ENCODE results near the gene MAP2K1. TPM values are rescaled to one million over a fixed set of nuclear protein-coding genes. Genes with fewer than 3 reads are reported as not detected.
A peak's percentile ranks its signal among the peaks of the same experiment; 100 is the strongest.

MAP2K1 gene
- total RNA-seq, 2 donors from 2014 or later = 73.7 to 81.2 TPM

GRCh38 chr15:66394472-66394871 is 7.8 kb downstream of the MAP2K1 start:
- Mint-ChIP-seq H3K27me3 (ENCODE audit: insufficient read depth) (no peaks in the 10 kb centered on the region), H3K27ac (no peak overlapping the region), H3K9me3 (no peaks in the 10 kb centered on the region), H3K4me1 (peaks cover 18% of the 10 kb centered on the region), H3K36me3 (ENCODE audit: low read depth) (peaks cover 54% of the 10 kb centered on the region), H3K4me3 (no peak overlapping the region)
- WGBS, 2 experiments (ENCODE audit: insufficient coverage in 1 of 2, insufficient read length in 1 of 2) = 93% methylated on average over 1 of the region's 1 CpG; no CpG with 5 or more reads in 1 of the 2 experiments
- H3K9ac ChIP-seq (ENCODE audit: extremely low read depth, low read length, poor library complexity, severe bottlenecking) = no peak overlapping the region
- no peak overlapping the region for H3K4me3 ChIP-seq (ENCODE audit: low read length)
- no peak for TF ChIP-seq CTCF (conservative IDR thresholded peaks at IDR 0.05)
- H3K27ac ChIP-seq (ENCODE audit: low read depth, low read length) = no peak overlapping the region
- no peaks in the 10 kb centered on the region for H3K9me3 ChIP-seq (ENCODE audit: control insufficient read depth, low read length)
- H3K4me1 ChIP-seq (ENCODE audit: control insufficient read depth, insufficient read depth, low read length) = no peaks in the 10 kb centered on the region
- peak; percentile 20 for DNase-seq
- no peaks in the 10 kb centered on the region for H3K27me3 ChIP-seq (ENCODE audit: control insufficient read depth, insufficient read depth, low read length, poor library complexity, severe bottlenecking)
- H3K36me3 ChIP-seq (ENCODE audit: control insufficient read depth, insufficient read depth, low read length) = peaks cover 64% of the 10 kb centered on the region

GRCh38 chr15:66394915-66395314 is 8.2 kb downstream of the MAP2K1 start:
- H3K4me3 Mint-ChIP-seq = no peak overlapping the region

GRCh38 chr15:66399276-66399675 is 12.6 kb downstream of the MAP2K1 start:
- H3K9me3 Mint-ChIP-seq = no peaks in the 10 kb centered on the region
- H3K27me3 Mint-ChIP-seq (ENCODE audit: insufficient read depth) = no peaks in the 10 kb centered on the region
- Histone ChIP-seq H3K27me3 (ENCODE audit: control insufficient read depth, insufficient read depth, low read length, poor library complexity, severe bottlenecking) (no peaks in the 10 kb centered on the region), H3K4me3 (ENCODE audit: low read length) (no peak overlapping the region), H3K9me3 (ENCODE audit: control insufficient read depth, low read length) (no peaks in the 10 kb centered on the region), H3K4me1 (ENCODE audit: control insufficient read depth, insufficient read depth, low read length) (peaks cover 11% of the 10 kb centered on the region), H3K36me3 (ENCODE audit: control insufficient read depth, insufficient read depth, low read length) (peaks cover 60% of the 10 kb centered on the region), H3K27ac (ENCODE audit: low read depth, low read length) (no peak overlapping the region), H3K9ac (ENCODE audit: extremely low read depth, low read length, poor library complexity, severe bottlenecking) (no peak overlapping the region)
- no peak for TF ChIP-seq CTCF (conservative IDR thresholded peaks at IDR 0.05)
- H3K4me3 Mint-ChIP-seq = no peak overlapping the region
- H3K36me3 Mint-ChIP-seq (ENCODE audit: low read depth) = peaks cover 31% of the 10 kb centered on the region
- DNase-seq = peak; percentile 13
- H3K27ac Mint-ChIP-seq = no peak overlapping the region
- peaks cover 15% of the 10 kb centered on the region for H3K4me1 Mint-ChIP-seq
- WGBS, 2 experiments (ENCODE audit: insufficient coverage in 1 of 2, insufficient read length in 1 of 2) = 96 to 100% methylated on average over 3 to 8 of the region's 8 CpGs

More at GRCh38 chr15:66394915-66395314, 8.2 kb downstream of the MAP2K1 start:
- Mint-ChIP-seq H3K27ac (no peak overlapping the region), H3K9me3 (no peaks in the 10 kb centered on the region), H3K36me3 (ENCODE audit: low read depth) (peaks cover 52% of the 10 kb centered on the region), H3K4me1 (peaks cover 15% of the 10 kb centered on the region), H3K27me3 (ENCODE audit: insufficient read depth) (no peaks in the 10 kb centered on the region)
- Histone ChIP-seq H3K9ac (ENCODE audit: extremely low read depth, low read length, poor library complexity, severe bottlenecking) (no peak overlapping the region), H3K27ac (ENCODE audit: low read depth, low read length) (no peak overlapping the region), H3K36me3 (ENCODE audit: control insufficient read depth, insufficient read depth, low read length) (peaks cover 62% of the 10 kb centered on the region), H3K27me3 (ENCODE audit: control insufficient read depth, insufficient read depth, low read length, poor library complexity, severe bottlenecking) (no peaks in the 10 kb centered on the region), H3K4me3 (ENCODE audit: low read length) (no peak overlapping the region), H3K4me1 (ENCODE audit: control insufficient read depth, insufficient read depth, low read length) (no peaks in the 10 kb centered on the region), H3K9me3 (ENCODE audit: control insufficient read depth, low read length) (no peaks in the 10 kb centered on the region)
- 87 to 100% methylated on average over 1 of the region's 1 CpG for WGBS, 2 experiments (ENCODE audit: insufficient coverage in 1 of 2, insufficient read length in 1 of 2)
- DNase-seq = no peak
- TF ChIP-seq CTCF (conservative IDR thresholded peaks at IDR 0.05) = peak; percentile 44
